M059J (cell line): ENCODE data around the gene SPATA31D1. TPM values are rescaled to one million over a fixed set of nuclear protein-coding genes. Genes with fewer than 3 reads are reported as not detected.
A peak's percentile ranks its signal among the peaks of the same experiment; 100 is the strongest.

ENCODE experiments used
- DNase-seq: peaks from one replicate; pipeline ENCODE4 v3.0.0-alpha.2; 2012; ENCODE audit warnings: low read depth
- total RNA-seq: library from RNA; depleted of rRNA; stranded (reverse); fragments of >200 nt; shearing (Covaris generic); gene quantifications from 2 replicates; pipeline ENCODE4 v1.2.3, GENCODE V29; 2014; rRNA removed

SPATA31D1 gene
- total RNA-seq, 1 experiment from 2014 or later = not detected

DNA sequence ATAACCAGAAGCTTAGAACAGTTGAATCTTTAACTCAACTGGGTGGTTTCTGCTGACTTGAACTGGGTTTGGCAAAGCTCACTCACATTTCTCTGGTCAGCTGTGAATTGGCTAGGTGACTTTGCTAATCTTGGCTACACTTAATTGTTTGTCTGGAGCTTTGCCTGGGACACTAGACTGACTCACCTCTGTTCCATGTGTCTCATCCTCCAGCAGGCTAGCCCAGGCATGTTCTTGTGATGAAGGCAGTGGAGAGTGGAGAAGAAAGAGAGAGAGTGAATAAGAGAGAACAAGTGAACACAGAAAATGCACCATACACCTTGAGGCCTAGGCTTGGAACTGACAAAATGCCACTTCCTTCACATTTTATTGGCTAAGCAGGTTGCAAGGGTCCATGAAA is 32.6 kb downstream of the SPATA31D1 start:
- peak; percentile 78 for DNase-seq

- DNase-seq = no peak
Observed at GRCh38 chr9:82022121-82022520, 33.5 kb downstream of the SPATA31D1 start.

GRCh38 chr9:82024908-82025307 is 36.3 kb downstream of the SPATA31D1 start:
- DNase-seq = no peak

DNA sequence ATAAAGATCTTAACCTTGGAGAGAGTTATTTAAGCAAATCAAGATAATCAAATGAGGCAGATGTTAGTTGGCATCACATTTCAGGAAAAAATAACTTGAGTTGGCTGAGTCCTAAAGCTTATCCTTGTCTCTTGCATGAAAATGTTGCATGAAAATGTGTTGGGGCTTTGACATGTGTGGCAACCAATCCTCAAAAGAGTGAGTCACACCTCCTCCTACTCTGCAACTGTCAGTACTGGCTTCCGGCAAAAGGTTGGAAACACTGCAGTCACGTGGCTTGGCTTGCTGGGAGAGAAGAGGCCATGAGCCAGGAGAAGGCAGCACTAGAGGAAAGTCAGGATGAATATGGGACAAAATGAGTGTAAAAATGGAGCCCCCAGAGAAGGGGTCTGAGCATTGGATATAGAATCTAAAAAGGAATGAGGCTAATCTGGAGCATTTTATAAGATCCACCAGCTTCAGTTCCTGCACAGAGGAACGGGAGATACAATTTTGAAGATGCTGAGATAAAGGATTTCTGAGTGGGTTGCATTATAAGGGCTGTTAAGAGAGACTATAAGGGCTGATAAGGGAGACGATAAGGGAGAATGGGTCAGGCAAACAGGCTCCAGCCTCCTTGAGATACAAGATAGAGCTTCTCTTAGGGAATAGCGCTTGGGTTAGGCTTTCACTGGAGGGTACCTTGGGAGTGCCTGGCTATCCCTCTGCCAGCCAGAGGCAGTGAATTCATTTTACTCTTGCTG is 43.1 kb downstream of the SPATA31D1 start:
- peak; percentile 83 for DNase-seq

- no peak for DNase-seq
Observed at GRCh38 chr9:82034956-82035731, 46.6 kb downstream of the SPATA31D1 start.

DNA sequence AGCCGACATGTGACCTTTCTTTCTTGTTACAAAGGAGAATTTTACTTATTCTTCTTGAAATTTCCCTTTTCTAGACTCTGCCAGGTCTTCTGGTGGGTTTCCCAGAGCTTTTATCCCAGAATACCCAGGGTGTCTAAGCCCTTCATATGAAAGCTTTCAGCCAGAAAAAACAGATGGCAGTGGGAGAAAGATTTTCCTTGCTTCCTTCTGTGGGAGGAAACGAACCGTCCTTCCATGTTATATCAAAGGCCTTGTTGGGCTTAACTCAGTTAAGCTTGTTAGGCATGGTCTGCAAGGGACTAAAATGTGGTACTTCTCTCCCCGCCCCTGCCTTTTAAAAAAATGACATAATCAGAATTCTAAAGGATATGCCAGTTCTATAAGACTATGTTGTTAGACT is 47.5 kb downstream of the SPATA31D1 start:
- no peak for DNase-seq

DNA sequence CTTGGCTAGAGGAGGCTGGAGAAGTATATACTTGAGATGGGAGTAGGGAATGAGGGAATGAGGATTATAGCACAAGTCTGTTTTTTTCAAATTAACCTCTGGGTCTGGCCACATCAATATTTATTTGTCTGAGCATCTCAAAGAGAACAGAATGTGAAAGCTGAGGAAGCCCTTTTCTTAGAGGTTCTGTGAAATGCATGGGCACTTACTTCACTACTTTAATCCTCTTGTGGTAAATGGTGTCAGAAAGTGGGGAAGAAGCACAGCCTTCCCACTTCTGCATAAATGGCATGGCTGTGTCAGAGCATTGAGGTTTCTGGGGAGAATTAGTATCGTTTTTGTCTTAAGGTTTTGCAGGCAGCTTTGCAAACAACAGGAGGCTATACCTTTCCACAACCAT is 48.6 kb downstream of the SPATA31D1 start:
- DNase-seq = no peak

GRCh38 chr9:82038897-82039296 is 50.3 kb downstream of the SPATA31D1 start:
- no peak for DNase-seq

Other genes with a start within 250 kb of the SPATA31D1 start
- gene SPATA31D4, start 60.3 kb upstream of the SPATA31D1 start, total RNA-seq = not detected in 2 replicates
- not detected in 2 replicates for gene SPATA31D3, start 45.3 kb upstream of the SPATA31D1 start, total RNA-seq